IMR-90 (cell line): ENCODE results near the gene LRP1B. TPM values are rescaled to one million over a fixed set of nuclear protein-coding genes. Genes with fewer than 3 reads are reported as not detected.

Source experiments
- ATAC-seq: fragments of 200-7000 bp; cut with Tn5 transposase; 2 replicates; pipeline ENCODE4 v1.9.1; 2020; ENCODE audit warnings: low read depth, mild to moderate bottlenecking, moderate library complexity
- BruUV-seq: library from RNA; stranded (reverse); fragments of 400-500 nt; replicated peaks from 2 replicates; lab custom pipeline; 2021; lab: Mats Ljungman, UMichigan
- CTCF ChIA-PET: fragments of 300-600 bp; formaldehyde crosslinking; extraction: SDS; loops from one replicate; lab custom pipeline; 2021; ENCODE audit warnings: antibody characterized with exemption; lab: Yijun Ruan, JAX
- POLR2A ChIA-PET: fragments of 300-600 bp; sonication (Branson Sonifier 250); formaldehyde crosslinking; loops from one replicate; lab custom pipeline; 2022; ENCODE audit warnings: antibody characterized with exemption; ENCODE audit not compliant: unreplicated experiment; lab: Charles Lee
- DNase-seq: peaks from one replicate; pipeline ENCODE4 v3.0.0; 2013
- H2AFZ ChIP-seq: replicated peaks from 2 replicates; pipeline ENCODE3; 2013; ENCODE audit warnings: low read length, mild to moderate bottlenecking; ENCODE audit not compliant: poor library complexity
- H2AK5ac ChIP-seq: 2 replicates; pipeline ENCODE4 v1.6.1; 2013; ENCODE audit warnings: low read depth, low read length, inconsistent platforms
- H2AK9ac ChIP-seq: replicated peaks from 2 replicates; pipeline ENCODE3; 2013; ENCODE audit warnings: mild to moderate bottlenecking, low read depth, low read length, moderate library complexity; ENCODE audit not compliant: poor library complexity
- H2BK120ac ChIP-seq: 2 replicates; pipeline ENCODE4 v1.6.1; 2013; ENCODE audit warnings: low read depth, low read length, inconsistent platforms
- H2BK15ac ChIP-seq: 3 replicates; pipeline ENCODE4 v1.6.1; 2013; ENCODE audit warnings: low read depth, low read length, inconsistent platforms
- H2BK20ac ChIP-seq: 2 replicates; pipeline ENCODE4 v1.6.1; 2013; ENCODE audit warnings: low read depth, mild to moderate bottlenecking, inconsistent platforms, low read length, moderate library complexity
- H2BK5ac ChIP-seq: 2 replicates; pipeline ENCODE4 v1.6.1; 2013; ENCODE audit warnings: mild to moderate bottlenecking, low read depth, low read length, inconsistent platforms; ENCODE audit not compliant: poor library complexity, severe bottlenecking
- H3K14ac ChIP-seq: replicated peaks from 2 replicates; pipeline ENCODE4 v1.6.1; 2013; ENCODE audit warnings: low read depth, low read length, inconsistent platforms
- H3K18ac ChIP-seq: 2 replicates; pipeline ENCODE4 v1.6.1; 2013; ENCODE audit warnings: low read depth, low read length, control low read depth
- H3K23ac ChIP-seq: 2 replicates; pipeline ENCODE4 v1.6.1; 2013; ENCODE audit warnings: low read depth, low read length, inconsistent platforms
- H3K27ac ChIP-seq: 2 replicates; pipeline ENCODE4 v1.5.1; 2013; ENCODE audit warnings: mild to moderate bottlenecking, control low read depth, low read length; ENCODE audit not compliant: insufficient read depth
- H3K27me3 ChIP-seq: 2 replicates; pipeline ENCODE4 v1.6.1; 2013; ENCODE audit warnings: low read length; ENCODE audit not compliant: control insufficient read depth, insufficient read depth
- H3K36me3 ChIP-seq: 2 replicates; pipeline ENCODE4 v1.6.1; 2013; ENCODE audit warnings: low read length, mixed read lengths; ENCODE audit not compliant: control insufficient read depth, insufficient read depth
- H3K4ac ChIP-seq: 2 replicates; pipeline ENCODE4 v1.6.1; 2013; ENCODE audit warnings: low read depth, low read length, inconsistent platforms
- H3K4me1 ChIP-seq: 2 replicates; pipeline ENCODE4 v1.6.1; 2013; ENCODE audit warnings: low read length, mixed read lengths; ENCODE audit not compliant: control insufficient read depth, insufficient read depth
- H3K4me2 ChIP-seq: 2 replicates; pipeline ENCODE4 v1.6.1; 2013; ENCODE audit warnings: low read depth, mild to moderate bottlenecking, control low read depth, low read length, moderate library complexity
- H3K4me3 ChIP-seq: 2 replicates; pipeline ENCODE4 v1.5.1; 2013; ENCODE audit warnings: low read depth, mild to moderate bottlenecking, control low read depth, low read length, moderate library complexity; ENCODE audit not compliant: insufficient read depth
- H3K56ac ChIP-seq: 2 replicates; pipeline ENCODE4 v1.6.1; 2013; ENCODE audit warnings: low read length, inconsistent platforms; ENCODE audit not compliant: insufficient read depth; ENCODE audit errors: extremely low read depth
- H3K79me1 ChIP-seq, 2 experiments: 2 replicates each; pipeline ENCODE4 v1.6.1; 2013; ENCODE audit warnings: low read length in 2 of 2, inconsistent platforms in 1 of 2, low read depth in 1 of 2
- H3K9ac ChIP-seq: 2 replicates; pipeline ENCODE4 v1.6.1; 2013; ENCODE audit warnings: low read depth, low read length, control low read depth
- H3K9me1 ChIP-seq: 2 replicates; pipeline ENCODE4 v1.6.1; 2013; ENCODE audit warnings: low read length, inconsistent platforms; ENCODE audit not compliant: insufficient read depth
- H3K9me3 ChIP-seq: 2 replicates; pipeline ENCODE4 v1.6.1; 2013; ENCODE audit warnings: low read length; ENCODE audit not compliant: control insufficient read depth, insufficient read depth
- H4K20me1 ChIP-seq: 2 replicates; pipeline ENCODE4 v1.6.1; 2013; ENCODE audit warnings: low read length, inconsistent platforms; ENCODE audit not compliant: insufficient read depth
- H4K5ac ChIP-seq: 2 replicates; pipeline ENCODE4 v1.6.1; 2013; ENCODE audit warnings: mild to moderate bottlenecking, low read depth, low read length, control low read depth
- H4K8ac ChIP-seq, 2 experiments: 2 replicates each; pipeline ENCODE4 v1.6.1; 2013; ENCODE audit warnings: low read depth in 2 of 2, low read length in 2 of 2, control low read depth in 1 of 2, inconsistent platforms in 1 of 2
- H4K91ac ChIP-seq: 2 replicates; pipeline ENCODE4 v1.6.1; 2013; ENCODE audit warnings: low read depth, low read length, inconsistent platforms; ENCODE audit not compliant: insufficient read depth
- CEBPB ChIP-seq: IDR thresholded peaks from 2 replicates; pipeline ENCODE4 v1.6.1; 2012; ENCODE audit warnings: low read depth, low read length, improper control_type of control experiment
- CHD1 ChIP-seq: IDR thresholded peaks from 2 replicates; pipeline ENCODE4 v1.6.1; 2012; ENCODE audit warnings: low read depth, low read length, improper control_type of control experiment
- MAFK ChIP-seq: IDR thresholded peaks from 2 replicates; pipeline ENCODE4 v1.6.1; 2012; ENCODE audit warnings: low read depth, low read length, improper control_type of control experiment
- MAZ ChIP-seq: IDR thresholded peaks from 2 replicates; pipeline ENCODE4 v1.6.1; 2012; ENCODE audit warnings: low read depth, mild to moderate bottlenecking, low read length, improper control_type of control experiment, moderate library complexity, borderline replicate concordance
- RAD21 ChIP-seq: IDR thresholded peaks from 2 replicates; pipeline ENCODE4 v1.6.1; 2012; ENCODE audit warnings: low read length, improper control_type of control experiment
- SMC3 ChIP-seq: fragments of 150-350 bp; IDR thresholded peaks from 2 replicates; pipeline ENCODE4 v1.6.1; 2016; ENCODE audit warnings: low read depth, mild to moderate bottlenecking, antibody characterized with exemption, low read length, moderate library complexity
- WGBS, 2 experiments: methylation state at CpG; one replicate each; pipeline versions ENCODE4 v1.1.5 to v1.1.7; 2013; ENCODE audit warnings: missing lambda C conversion rate in 2 of 2; ENCODE audit not compliant: insufficient read length in 1 of 2; ENCODE audit errors: extremely low coverage in 2 of 2; 5-methylcytosine and 5-hydroxymethylcytosine counted together
- dilution Hi-C: fragments of 300-500 bp; cut with HindIII; formaldehyde crosslinking; loops from one replicate; pipeline ENCODE4 v1.14.3; 2018; ENCODE audit warnings: low sequenced_read_pairs; ENCODE audit not compliant: unreplicated experiment
- in situ Hi-C: fragments of 300-500 bp; cut with MboI; formaldehyde crosslinking; loops from 3 replicates; pipeline ENCODE4 v1.14.3; 2019; ENCODE audit warnings: low sequenced_read_pairs, inconsistent platforms, mixed read lengths
- intact Hi-C: fragments of 100-400 bp; cut with micrococcal nuclease; formaldehyde crosslinking; loops from 2 replicates; pipeline ENCODE4 v1.10.0; 2022
- polyA plus RNA-seq, 3 experiments: library from polyadenylated mRNA; depleted of rRNA; stranded (reverse); fragments of >200 nt; gene quantifications; 2 replicates each; pipeline ENCODE4 v1.2.3, GENCODE V29; 2012; ENCODE audit warnings: low replicate concordance in 1 of 3
- total RNA-seq: library from RNA; depleted of rRNA; stranded (reverse); fragments of >200 nt; gene quantifications from 2 replicates; pipeline ENCODE4 v1.2.3, GENCODE V29; 2012
- TF ChIP-seq, protein P1 (sequence below): fragments of 150-350 bp; IDR thresholded peaks from 2 replicates; pipeline ENCODE4 v1.6.1; 2016; ENCODE audit warnings: low read depth, mild to moderate bottlenecking, low read length, moderate library complexity, borderline replicate concordance

LRP1B gene
- total and polyA plus RNA-seq, 2 of the 4 experiments (the other 2 are of a cell fraction): under 0.01 to 0.02 TPM

- Histone ChIP-seq H3K4me3 (no peak overlapping the region), H2BK5ac (no peak overlapping the region), H4K20me1 (no peaks in the 10 kb centered on the region), H3K27me3 (no peaks in the 10 kb centered on the region), H3K27ac (no peak overlapping the region), H3K56ac (no peak overlapping the region), H3K4me1 (no peaks in the 10 kb centered on the region), H3K9me3 (no peaks in the 10 kb centered on the region), H2AK5ac (no peak overlapping the region), H3K36me3 (no peaks in the 10 kb centered on the region), H4K5ac (no peak overlapping the region), H3K79me1 (no peaks in the 10 kb centered on the region), H3K14ac (no peak overlapping the region), H2BK20ac (no peak overlapping the region), H3K4ac (no peak overlapping the region), H2AK9ac (no peak overlapping the region), H3K18ac (no peak overlapping the region), H3K23ac (no peak overlapping the region), H4K8ac (no peak overlapping the region), H3K4me2 (no peak overlapping the region), H2AFZ (no peak overlapping the region), H3K9ac (no peak overlapping the region), H3K9me1 (no peaks in the 10 kb centered on the region), H2BK15ac (no peak overlapping the region), H2BK120ac (no peak overlapping the region), H4K91ac (no peak overlapping the region)
- no CpG with 5 or more reads among the region's 4 CpGs for WGBS, 2 experiments
- ChIA-PET CTCF (no interaction called here), POLR2A (no interaction called here)
- TF ChIP-seq MAFK (no peak), SMC3 (no peak), RAD21 (no peak), CEBPB (no peak), CHD1 (no peak), MAZ (no peak)
- TF ChIP-seq, protein P1, sequence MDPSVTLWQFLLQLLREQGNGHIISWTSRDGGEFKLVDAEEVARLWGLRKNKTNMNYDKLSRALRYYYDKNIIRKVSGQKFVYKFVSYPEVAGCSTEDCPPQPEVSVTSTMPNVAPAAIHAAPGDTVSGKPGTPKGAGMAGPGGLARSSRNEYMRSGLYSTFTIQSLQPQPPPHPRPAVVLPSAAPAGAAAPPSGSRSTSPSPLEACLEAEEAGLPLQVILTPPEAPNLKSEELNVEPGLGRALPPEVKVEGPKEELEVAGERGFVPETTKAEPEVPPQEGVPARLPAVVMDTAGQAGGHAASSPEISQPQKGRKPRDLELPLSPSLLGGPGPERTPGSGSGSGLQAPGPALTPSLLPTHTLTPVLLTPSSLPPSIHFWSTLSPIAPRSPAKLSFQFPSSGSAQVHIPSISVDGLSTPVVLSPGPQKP: no peak
- in situ Hi-C loops: no loop called here
- DNase-seq: peak; percentile 1
- BruUV-seq: no TSS peak
- dilution Hi-C loops: no loop called here
- no peak for ATAC-seq
- intact Hi-C loops: no loop called here
Measured at GRCh38 chr2:140851258-140851981, 1279.4 kb downstream of the LRP1B start.
